C4-2B (cell line): ENCODE results near the gene TMEM150A.

Experiments used
- H3K27ac ChIP-seq: fragments of 450-650 bp; 2 replicates; pipeline ENCODE4 v1.5.1; 2017
- ZFX ChIP-seq: fragments of 450-650 bp; IDR thresholded peaks from 2 replicates; pipeline ENCODE4 v1.6.1; 2017
- TF ChIP-seq, protein P1 (sequence below): fragments of 450-650 bp; conservative IDR thresholded peaks from 2 replicates; pipeline ENCODE4 v1.5.1; 2017; ENCODE audit warnings: mild to moderate bottlenecking

Gene TMEM150A, protein sequence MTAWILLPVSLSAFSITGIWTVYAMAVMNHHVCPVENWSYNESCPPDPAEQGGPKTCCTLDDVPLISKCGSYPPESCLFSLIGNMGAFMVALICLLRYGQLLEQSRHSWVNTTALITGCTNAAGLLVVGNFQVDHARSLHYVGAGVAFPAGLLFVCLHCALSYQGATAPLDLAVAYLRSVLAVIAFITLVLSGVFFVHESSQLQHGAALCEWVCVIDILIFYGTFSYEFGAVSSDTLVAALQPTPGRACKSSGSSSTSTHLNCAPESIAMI

DNA sequence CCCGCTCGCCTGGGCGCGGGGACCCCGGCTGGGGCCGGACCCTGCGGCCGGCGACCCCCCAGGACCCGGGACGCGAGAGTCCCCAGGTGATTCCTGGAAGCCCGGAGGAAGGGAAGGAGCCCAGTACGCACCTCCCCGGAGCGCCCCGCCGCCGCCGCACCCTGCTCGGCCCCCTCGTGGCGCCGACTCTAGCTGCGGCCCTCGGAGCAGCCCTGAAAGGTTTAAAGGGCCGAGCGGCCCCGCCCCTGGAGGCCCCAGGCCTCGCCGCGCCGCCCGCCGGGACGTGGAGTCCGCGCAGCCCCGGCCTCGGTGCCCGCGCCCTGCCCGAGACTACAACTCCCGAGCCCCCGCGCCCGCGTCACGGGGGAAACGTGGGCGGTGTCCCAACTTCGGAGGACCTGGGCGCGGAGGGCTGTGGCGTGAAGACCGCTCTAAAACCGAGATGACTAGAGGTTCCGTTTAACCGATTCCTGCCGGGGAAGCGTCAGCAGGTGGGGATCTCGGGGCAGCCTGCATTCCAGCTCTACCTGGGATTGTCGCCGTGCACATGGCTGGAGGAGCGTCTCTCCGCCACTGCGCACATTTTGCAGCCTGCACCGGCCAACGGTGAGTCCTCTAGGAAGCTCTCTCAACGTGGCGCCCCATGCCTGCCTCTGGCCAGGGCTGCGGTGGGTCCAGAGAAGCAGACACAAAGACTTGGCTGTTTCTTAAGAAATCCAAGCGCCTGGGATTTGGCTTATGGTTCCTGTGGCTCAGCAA lies at the start of gene TMEM150A:
Gene TMEM150A (minus strand): TSS at position 223 of the 759 bp plus-strand sequence. CDS start 750 bp downstream, outside the sequence.
- TF ChIP-seq, protein P1, sequence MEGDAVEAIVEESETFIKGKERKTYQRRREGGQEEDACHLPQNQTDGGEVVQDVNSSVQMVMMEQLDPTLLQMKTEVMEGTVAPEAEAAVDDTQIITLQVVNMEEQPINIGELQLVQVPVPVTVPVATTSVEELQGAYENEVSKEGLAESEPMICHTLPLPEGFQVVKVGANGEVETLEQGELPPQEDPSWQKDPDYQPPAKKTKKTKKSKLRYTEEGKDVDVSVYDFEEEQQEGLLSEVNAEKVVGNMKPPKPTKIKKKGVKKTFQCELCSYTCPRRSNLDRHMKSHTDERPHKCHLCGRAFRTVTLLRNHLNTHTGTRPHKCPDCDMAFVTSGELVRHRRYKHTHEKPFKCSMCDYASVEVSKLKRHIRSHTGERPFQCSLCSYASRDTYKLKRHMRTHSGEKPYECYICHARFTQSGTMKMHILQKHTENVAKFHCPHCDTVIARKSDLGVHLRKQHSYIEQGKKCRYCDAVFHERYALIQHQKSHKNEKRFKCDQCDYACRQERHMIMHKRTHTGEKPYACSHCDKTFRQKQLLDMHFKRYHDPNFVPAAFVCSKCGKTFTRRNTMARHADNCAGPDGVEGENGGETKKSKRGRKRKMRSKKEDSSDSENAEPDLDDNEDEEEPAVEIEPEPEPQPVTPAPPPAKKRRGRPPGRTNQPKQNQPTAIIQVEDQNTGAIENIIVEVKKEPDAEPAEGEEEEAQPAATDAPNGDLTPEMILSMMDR, result no peak; the same call in 1 of the 2 replicates
- TF ChIP-seq ZFX, result peak; percentile 51
- peak within 1 kb of the TSS; percentile 69 for H3K27ac ChIP-seq

DNA sequence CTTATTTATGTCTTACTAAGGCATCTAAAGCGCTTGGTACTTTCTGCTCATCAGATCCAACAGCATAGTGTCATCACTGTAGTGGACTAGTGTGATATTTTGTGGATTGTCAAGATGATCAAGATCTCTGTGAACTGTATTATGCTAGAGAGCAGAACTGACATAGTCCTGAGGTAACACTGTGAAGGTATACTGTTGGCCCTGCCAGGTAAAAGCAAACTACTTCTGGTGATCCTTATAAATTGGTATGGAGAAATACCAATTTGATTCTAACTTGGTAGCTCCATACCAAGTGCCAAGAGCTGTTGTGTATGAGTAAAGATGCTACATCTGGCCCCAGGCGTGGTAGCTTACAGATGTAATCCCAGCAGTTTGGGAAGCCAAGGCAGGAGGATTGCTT lies 49.6 kb upstream of the TMEM150A start:
- no peak overlapping the region for H3K27ac ChIP-seq
- TF ChIP-seq ZFX, result no peak
- TF ChIP-seq, protein P1, result no peak

DNA sequence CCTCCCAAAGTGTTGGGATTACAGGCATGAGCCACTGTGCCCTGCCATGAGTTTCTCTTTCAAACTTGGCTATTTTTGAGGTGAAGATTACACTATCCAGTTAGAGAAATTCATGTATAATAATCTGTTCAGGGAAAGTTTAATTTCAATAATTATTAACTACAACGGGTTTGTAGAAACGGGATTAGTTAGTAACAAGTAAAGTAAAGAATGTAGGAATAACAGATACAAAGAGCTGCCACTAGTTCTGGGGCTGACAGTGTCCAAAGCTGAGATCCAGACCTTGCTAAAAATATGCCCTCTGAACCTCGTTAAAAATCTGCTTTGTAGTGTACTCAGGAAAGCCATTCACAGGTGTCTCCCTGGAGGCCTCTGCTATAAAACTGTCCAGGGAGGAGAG lies 48.6 kb upstream of the TMEM150A start:
- H3K27ac ChIP-seq, result no peak overlapping the region
- TF ChIP-seq ZFX, result no peak
- TF ChIP-seq, protein P1, result no peak

DNA sequence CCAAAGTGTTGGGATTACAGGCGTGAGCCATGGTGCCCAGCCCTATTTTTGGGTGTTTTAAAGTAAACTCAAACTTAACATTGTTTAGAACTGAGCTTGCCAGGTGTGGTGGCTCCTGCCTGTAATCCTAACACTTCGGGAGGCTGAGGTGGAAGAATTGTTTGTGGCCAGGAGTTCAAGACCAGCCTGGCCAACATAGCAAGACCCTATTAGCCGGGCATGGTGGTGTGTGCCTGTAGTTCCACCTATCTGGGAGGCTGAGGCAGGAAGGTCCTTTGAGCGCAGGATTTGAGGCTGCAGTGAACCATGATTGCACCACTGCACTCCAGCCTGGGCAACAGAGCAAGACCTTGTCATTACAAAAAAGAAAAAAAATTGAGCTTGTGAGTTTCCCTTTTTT lies 48.0 kb upstream of the TMEM150A start:
- H3K27ac ChIP-seq, result no peak overlapping the region
- TF ChIP-seq, protein P1, result no peak
- TF ChIP-seq ZFX, result no peak

DNA sequence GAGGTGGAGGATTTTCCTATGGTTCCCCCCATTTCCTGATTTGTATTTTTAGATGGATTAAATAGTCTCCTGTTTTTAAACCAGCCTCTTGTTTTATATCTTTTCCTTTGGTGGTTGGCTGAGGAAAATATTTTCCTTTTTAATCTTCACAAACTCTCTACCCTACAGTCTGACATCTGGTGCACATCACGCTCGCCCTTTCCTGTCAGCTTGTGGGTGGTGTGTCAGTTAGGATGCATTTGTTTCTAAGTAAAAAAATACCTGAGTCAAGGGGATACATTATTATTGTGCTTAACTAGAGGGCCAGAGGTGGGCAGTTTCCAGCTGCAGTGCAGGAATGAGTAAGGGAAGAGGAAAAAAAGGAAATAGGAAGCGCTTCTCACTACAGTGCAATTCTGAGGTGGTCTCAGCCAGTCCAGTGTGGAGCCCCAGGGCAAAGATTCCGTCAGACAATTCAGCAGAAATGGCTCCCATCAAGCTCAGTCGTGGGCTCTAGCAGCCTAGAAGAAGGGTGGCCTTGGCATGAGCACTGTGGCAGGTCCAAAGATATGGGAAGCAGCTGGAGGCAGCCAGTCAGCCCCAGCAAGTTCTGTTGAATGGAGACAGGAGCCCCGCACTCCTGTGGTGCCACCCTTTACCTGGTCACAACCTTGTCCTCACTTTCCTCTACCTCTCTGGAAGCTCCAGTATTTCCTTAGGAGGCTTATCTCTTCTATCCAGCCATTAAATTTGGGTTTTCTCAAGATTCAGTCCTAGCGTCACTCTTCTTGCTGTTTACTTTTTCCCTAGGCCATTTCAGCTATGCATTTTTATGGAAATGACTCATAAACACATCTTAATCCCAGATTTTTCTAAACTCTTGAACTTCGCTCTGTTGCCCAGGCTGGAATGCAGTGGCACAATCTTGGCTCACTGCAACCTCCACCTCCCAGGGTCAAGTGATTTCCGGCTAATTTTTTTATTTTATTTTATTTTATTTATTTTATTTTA lies 47.0 kb upstream of the TMEM150A start:
- TF ChIP-seq, protein P1, result no peak
- no peak for TF ChIP-seq ZFX
- no peak overlapping the region for H3K27ac ChIP-seq

DNA sequence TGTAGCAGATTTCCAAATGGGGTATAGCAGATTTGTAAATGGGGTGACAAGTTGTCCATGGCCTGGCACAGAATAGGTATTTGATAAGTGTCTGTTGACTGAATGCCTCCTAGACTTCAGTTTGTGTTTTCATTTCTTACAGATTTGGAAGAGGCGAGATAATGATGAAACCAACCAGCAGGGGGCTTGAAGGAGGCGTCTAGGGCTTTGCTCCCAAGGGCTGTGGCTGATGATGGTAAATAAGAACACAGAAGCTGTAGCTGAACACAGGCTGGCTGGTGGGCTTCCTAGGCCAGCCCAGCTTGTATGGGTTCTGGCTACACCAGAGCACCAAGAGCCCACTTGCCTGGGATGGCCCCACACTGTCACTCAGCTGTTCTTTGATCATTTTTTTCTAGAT lies 46.1 kb upstream of the TMEM150A start:
- TF ChIP-seq, protein P1, result no peak; the same call in 1 of the 2 replicates
- no peak for TF ChIP-seq ZFX
- no peak overlapping the region for H3K27ac ChIP-seq
